HK-2 (cell line): ENCODE data around the gene STT3A.

Source experiments
- DNase-seq: peaks from one replicate; pipeline ENCODE4 v3.0.0-alpha.2; 2018; ENCODE audit not compliant: unreplicated experiment

The STT3A gene

DNA sequence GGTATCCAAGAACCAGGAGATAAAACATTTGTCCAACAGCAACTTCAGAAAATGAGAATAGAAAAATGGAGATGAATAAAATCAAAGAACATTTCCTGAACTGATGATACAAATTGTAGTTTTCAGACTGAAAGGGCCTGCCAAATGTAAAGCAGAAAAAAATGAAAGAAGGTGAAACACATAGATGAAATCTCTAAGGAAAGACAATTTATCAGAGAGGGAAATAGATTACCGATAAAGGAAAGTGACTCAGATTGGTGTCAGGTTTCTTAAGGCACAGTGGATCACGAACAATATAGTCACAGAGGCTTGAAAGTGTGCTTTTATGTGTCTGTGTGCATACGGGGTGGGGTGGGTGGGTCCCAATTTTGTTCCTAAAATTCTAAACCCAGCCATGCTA lies 4.1 kb upstream of the STT3A start:
- DNase-seq: no peak

DNA sequence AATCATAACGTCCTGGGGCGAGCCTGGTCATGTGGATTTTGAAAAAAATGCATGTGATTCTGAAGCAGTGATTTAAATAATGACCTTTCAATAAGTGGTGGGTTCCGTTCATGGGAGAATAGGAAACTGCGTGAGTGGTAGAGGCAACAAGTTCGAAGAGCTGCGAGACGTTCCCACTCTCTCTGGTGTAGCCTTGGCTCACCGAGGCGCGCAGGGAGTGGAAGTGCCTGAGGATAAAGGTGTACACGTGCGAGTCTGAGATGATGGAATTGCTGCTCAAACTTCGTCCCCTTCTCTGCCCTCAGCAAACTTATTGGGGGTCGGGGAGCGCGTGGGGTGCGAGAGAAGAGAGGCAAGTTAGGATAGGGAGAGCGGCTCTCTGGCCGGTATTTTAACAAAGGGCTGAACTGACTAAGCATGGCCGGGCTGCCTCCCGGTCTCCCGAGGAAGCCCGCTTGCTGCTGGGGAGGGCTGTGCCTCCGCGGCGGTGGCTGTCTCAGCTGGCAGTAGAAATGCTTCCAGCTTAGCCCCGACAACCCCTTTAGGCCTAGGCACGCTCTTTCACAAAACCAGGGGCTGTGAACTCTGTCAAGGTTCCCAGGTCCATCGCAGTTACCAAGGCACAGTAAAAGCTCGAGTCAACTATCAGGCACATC lies 875 bp upstream of the STT3A start:
- peak; percentile 59 for DNase-seq

DNA sequence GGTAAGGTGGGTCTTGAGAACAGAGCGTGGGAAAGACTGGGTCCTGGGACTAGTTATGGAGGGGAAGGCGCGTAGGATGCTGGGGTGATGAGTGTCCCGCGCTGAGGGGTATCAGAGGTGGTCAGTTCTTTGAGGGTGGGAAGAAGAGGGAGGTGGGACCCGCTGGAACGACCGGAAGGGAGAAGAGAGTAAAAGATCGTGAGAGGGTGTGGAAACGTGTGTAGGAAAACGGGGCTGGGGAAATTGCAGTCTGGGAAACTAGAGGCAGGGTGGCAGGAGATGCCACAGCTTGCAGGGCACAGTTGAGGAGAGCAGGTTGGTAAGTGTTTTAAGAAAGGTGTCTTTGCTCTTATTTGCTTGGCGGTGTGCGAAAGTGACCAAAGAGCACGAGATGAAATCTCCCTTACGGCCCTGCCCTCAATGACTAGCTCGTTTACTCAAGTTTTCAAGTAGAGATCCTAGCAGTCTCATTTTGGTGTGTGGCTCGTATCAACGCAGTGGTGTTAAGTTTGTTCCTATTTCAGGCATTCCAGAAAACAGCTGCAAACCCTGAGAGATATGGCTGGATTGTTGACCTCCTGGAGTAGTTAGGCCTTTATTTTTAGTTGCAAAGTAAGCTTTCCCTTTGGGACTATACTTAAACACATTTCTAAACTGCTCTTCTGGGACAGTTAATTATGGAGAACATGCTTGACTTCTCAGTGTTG lies 615 bp downstream of the STT3A start:
- peak; percentile 45 for DNase-seq

DNA sequence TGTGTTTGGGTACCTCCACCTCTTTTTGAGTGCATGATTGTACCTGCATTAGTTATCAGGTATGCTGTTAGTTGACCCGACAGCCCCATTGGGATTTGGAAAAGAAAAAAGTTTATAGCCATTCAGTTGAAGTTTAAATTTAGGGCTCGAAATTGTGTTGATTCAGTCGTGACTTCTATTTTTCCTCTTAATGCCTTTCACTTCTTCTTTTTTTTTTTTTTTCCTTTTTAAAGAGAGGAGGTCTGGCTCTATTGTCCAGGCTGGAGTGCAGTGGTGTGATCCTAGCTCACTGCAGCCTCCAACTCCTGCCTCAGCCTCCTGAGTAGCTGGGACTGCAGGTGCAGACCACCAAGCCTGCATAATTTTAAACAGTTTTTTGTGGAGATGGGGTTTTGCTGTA lies 2.3 kb downstream of the STT3A start:
- DNase-seq: no peak

DNA sequence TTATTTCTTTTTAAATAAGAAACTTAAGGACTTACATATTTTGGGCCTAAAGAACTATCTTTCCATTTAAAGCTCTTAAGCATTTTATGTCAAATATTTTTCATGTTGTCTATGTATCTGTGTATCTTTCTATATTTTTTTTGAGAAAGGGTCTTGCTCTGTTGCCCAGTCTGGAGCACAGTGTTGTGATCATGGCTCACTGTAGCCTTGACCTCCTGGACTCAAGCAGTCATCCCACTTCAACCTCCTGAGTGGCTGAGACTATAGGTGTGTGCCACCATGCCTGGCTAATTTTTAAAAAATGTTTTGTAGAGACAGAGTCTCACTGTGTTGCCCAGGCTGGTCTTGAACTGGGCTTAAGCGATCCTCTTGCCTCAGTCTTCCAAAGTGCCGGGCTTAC lies 8.0 kb downstream of the STT3A start:
- DNase-seq: no peak

DNA sequence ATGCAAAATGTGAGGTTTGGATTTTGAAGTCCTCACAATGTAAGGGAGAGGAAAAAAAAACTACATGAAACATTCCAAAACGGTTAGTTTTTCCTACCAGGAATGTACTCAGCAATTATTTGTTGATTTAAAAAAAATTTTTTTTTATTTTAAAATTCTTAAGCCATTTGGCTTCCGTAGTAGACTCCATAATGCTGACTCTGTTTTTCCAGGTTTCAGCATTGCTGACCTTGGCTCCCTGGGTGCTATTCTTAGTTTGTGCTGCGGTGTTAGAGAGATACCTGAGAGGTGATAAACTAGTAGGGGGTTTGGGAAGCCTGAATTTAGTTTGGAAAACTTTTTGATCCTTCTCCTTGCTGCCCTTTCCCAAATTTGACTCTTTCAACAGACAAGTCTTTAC lies 10.6 kb downstream of the STT3A start:
- DNase-seq: no peak

DNA sequence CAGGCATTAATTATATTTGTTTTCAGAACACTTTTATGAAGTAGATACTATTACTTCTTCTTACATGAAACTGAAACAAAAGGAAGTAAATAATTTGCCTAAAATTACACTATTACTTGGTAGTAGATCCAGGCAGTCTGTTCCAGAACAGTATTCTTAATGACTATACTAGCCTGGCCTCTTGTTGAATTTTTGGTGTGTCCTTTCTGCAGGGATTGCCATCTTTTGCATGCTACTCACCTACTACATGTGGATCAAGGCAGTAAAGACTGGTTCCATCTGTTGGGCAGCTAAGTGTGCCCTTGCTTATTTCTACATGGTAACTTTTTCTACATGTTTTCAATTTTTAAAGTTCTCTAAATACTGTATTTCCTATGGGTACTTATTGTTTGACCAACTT lies 12.8 kb downstream of the STT3A start:
- no peak for DNase-seq

DNA sequence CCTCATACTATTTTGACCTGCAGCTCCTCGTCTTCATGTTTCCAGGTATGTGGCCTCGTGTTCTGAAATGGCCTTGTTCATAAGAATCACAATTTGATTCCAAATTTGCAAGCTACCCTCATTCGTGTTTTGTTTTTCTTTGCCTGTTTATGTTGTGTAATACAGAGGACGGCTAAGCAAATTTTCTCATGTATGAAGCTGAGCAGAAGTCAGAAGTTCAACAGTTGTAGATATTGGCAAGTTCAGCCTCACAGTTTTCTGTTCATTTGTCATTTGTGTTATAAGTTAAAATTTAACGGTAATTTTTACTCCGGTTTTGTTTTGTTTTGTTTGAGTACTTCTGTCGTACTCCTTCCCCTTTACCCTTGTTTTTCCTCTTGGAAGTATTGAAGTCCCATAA lies 16.9 kb downstream of the STT3A start:
- DNase-seq: no peak

DNA sequence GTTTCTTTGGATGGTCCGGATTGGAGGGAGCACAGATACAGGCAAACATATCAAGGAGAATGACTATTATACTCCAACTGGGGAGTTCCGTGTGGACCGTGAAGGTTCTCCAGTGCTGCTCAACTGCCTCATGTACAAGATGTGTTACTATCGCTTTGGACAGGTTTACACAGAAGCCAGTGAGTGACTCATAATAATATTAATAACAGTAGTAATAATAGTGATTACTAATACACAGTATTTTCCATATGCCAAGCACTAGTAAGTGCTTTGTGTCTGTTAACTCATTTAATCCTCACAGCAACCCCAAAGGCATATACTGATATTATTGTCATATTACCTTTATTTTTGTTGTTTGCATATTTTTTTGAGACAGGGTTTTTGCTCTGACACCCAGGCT lies 25.7 kb downstream of the STT3A start:
- no peak for DNase-seq

DNA sequence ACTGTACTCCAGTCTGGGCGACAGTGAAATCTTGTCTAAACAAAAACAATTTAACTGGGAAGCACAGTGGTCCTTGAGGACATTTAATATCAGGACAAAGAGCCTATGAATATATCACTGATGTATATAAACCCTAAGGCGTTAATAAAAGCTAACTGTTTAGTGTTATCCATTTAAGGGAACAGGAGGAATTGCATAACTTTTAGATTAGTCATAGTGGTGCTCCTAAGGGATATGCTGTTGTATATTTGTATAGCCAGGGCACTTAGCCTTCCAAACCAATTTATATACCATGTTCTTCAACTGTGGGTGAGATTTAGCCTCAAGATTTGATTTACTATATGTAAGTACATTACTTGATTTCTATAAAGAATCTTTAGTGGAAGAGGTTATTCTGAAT lies 29.3 kb downstream of the STT3A start:
- no peak for DNase-seq

DNA sequence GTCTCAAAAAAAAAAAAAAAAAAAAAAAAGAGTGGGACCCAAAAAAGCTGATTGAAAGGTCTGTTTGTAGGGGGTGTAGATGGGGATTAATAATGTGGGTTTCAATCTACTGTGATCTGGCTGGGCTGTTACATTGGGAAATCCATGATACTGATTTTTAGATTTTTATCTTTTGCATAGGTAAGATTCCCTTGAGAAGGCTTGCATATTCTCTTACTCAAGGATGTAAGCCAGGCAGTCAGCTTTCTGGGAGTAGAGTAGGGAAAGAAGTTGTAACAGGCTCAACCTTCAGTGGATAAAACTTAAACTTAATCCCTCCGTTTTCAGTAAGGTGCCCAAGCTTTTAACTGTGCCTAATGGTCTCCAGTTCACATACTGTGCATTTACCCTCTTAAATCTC lies 30.4 kb downstream of the STT3A start:
- no peak for DNase-seq

DNA sequence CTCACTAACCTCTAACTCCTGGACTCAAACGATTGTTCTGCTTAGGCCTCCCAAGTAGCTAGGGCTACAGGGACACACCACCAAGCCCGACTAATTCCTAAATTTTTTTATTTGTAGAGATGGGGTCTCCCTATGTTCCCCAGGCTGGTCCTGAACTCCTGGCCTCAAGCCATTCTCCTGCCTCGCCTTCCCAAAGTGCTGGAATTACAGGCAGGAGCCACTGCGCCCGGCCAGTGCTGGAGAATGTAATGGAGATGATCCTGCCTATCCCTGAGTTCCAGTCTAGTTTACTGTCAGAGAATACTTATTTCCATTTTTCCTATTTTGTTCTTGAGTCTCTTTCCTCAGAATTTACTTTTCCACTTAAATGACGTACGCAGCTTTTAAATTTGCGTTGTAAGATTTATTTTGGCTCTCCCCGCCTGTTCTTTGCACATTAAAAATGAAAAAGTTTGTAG lies 32.1 kb downstream of the STT3A start, which contains the start of gene CHEK1:
TSS of gene CHEK1 (plus strand) at position 408 of the 458 bp plus-strand sequence. CDS start 1,606 bp downstream, outside the sequence.
- peak; percentile 4 for DNase-seq

DNA sequence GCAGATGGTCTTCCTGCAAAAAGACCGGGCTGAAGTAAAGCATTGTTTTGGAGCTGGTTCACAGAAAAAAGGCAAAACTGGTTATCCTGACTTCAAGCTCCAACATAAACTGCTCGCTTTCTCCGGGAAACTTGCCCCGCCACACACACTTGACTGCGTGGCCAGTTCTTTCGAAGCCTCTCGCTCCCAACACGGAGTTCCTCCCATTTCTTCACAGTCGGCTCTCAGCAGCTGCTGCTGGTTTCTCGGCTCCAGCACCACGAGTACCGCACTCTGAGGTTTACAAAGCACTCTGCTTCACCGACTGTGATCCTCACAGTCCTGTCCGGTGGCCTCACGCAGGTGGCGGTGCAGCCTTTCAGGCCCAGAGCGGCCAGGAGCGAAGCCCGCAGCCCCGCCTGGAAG lies 32.6 kb downstream of the STT3A start:
- no peak for DNase-seq

DNA sequence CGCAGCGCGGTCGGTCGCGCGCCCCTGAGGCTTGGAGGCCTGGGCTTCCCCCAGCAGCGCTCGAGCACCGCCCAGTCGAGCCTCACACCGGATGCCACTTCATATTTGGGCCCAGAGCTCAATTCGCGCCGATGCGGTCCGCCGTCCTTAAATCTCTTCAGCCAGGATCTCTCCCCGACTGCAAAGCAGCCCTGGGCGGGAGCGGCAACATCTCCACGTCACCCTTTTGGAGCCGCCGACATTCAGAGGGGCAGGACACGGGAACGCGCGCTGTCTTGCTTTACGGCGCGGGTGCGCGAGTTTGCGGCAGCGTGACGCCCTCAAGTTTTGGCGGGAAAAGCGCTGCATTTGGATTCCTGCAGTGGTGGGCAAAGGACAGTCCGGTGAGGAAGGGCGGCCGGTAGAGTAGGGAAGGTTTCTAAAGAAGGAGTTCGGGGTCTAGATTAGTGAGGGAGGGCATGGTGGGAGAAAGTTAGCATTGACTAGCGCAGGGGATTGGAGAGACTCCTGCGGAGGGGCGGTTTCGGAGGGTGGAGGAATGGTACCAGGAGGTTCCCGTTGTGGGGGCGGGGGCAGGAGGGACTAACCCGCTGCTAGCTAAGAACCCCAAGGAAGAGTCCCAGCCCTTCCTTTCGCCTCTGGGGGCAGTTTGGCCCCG lies 33.1 kb downstream of the STT3A start:
- DNase-seq: peak; percentile 87

DNA sequence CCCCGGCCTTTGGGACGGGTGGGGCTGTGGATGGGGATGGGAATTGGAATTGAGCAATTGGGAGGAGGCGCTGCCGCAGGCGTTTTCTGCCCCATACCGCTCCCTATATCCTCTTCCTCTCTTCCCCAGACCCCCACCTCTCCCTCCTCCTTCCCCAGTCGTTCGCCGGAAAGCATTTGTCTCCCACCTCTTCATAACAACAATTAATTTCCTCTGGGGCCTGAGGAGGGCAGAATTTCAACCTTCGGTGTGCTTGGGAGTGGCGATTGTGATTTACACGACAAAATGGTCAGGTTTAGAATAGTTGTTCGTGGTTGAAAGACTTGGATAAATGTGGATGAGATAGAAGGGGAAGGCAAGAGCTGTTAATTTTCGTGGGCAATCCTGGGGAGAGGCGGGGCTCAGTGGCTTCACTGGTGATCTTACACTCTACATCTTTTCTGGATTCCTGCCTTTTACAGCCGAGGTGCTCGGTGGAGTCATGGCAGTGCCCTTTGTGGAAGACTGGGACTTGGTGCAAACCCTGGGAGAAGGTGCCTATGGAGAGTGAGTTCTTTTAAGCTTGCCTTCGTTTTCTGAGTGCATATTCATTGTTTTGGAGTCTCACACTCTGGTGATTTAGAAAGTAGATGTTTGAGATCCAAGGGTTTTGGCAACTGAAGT lies 33.8 kb downstream of the STT3A start:
- DNase-seq: peak; percentile 81

DNA sequence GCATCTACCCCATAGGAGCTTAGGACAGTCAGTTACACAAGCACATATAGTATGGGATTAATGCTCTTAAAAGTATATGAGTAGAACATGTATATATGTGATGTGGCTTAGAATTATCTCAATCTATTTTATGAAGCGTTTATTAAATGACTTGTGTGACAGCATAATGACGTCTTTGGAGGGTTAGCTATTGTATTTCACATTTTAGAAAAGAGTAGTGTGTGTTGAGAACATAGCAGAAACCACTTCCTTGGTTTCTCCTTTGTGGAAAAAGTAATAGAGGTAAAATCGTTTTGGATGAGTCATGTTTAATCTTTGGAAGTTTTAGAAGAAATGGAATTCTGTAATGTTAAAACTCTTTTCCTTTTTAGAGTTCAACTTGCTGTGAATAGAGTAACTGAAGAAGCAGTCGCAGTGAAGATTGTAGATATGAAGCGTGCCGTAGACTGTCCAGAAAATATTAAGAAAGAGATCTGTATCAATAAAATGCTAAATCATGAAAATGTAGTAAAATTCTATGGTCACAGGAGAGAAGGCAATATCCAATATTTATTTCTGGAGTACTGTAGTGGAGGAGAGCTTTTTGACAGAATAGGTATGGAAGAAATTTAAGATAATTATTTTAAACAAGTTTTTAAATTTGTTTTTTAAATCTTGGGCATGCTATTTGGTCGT lies 34.7 kb downstream of the STT3A start:
- no peak for DNase-seq

DNA sequence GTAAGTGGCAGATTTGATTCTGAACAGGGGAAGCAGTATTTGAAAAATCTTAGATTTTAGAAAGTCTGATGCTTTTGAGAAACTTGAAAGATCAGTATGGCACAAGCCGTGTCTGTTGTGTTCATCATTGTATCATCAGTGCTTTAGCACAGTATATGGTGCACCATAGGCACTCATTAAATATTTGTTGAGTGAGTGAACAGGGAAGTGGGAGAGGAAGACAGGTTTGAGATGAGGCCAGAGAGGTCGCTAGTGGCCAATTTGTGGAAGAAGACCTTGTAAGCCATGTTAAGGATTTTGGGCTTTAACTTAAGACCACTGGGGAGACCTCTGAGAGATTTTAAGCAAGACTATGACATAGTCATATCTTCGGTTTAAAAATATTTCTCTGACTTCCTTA lies 45.2 kb downstream of the STT3A start:
- no peak for DNase-seq

DNA sequence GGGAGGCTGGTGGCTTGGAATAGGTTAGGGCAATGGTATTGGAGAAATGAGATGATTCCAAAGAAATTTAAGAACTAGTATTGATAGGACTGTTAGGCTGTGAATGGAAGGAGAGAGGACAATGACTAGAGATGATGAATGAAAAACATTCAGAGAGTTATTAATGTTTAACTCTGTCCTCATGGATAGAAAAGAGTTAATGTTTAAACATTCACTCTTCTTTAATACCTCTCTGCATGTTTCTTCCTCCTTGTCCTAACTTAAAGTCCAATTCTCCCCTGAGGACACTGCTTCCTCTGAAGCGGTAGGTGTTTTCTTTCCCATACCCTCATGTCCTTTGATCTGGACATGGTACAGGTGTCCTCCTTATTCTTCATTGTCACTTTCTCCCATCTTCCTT lies 45.7 kb downstream of the STT3A start:
- DNase-seq: no peak

DNA sequence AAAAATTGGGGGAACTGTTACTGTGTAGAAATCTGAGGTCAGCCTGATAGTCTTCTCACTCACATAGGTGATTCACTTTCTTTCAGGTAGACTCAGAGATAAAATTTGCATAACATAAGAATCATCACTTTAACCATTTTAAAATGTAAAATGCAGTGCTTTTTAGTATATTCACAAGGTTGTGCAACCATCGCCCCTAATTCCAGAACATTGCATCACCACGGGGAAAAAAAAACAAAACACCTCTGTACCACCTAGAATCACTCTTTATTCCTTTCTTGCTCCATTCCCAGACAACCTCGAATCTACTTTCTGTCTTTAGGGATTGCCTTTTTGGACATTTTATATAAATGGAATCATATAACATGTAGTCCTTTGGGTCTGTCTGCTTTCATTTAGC lies 53.2 kb downstream of the STT3A start:
- no peak for DNase-seq

DNA sequence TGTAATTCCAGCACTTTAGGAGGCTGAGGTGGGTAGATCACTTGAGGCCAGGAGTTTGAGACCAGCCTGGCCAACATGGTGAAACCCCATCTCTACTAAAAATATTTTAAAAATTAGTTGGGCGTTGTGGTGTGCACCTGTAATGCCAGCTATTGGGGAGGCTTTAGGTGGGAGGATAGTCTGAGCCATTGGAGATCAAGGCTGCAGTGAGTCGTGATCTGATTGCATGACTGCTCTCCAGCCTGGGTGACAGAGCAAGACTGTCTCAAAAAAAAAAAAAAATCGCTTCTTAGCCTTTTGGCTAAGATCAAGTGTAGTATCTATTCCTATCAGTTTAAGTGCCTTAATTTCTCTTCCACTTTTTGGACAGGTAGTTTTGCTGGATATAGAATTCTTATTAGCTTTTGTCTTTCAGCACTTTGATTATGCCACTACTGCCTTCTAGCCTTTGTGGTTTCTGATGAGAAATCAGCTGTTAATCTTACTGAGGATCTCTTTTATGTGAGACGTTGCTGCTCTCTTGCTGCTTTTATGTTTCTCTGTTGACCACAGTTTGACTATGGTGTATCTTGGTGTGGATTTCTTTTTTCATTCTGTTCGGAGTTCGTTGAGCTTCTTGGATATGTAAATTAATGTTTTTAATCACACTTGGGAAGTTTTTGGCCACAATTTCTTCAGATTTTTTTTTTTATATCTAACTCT lies 57.0 kb downstream of the STT3A start:
- DNase-seq: no peak

DNA sequence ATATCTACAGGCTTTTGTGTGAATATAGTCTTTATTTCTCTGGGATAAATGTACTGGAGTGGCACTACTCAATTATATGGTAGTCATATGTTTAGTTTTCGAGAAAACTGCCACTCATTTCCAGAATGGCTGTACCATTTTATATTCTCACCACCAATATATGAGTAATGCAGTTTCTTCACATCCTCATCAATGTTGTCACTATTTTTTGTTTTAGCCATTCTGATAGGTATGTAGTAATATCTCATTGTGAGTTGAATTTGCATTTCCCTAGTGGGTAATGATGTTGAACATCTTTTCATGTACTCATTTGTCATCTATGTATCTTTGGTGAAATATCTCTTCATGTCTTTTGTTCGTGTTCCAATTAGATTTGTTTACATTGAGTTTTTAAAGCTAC lies 70.0 kb downstream of the STT3A start:
- DNase-seq: no peak
